Left ventricle myocardium inferior (tissue), 1 donor: ENCODE results near the gene BANP. TPM values are rescaled to one million over a fixed set of nuclear protein-coding genes. Genes with fewer than 3 reads are reported as not detected.

Source experiments
- DNase-seq: peaks from one replicate; pipeline ENCODE4 v3.0.0-alpha.2; 2020
- H3K27ac ChIP-seq: fragments of 200-600 bp; replicated peaks from 2 replicates; pipeline ENCODE4 v1.8.0; 2021
- H3K27me3 ChIP-seq: fragments of 200-600 bp; 2 replicates; pipeline ENCODE4 v1.8.0; 2021; ENCODE audit warnings: low read depth
- H3K36me3 ChIP-seq: fragments of 200-600 bp; 2 replicates; pipeline ENCODE4 v1.8.0; 2021
- H3K4me1 ChIP-seq: fragments of 200-600 bp; 2 replicates; pipeline ENCODE4 v1.8.0; 2021
- H3K4me3 ChIP-seq: fragments of 200-600 bp; 2 replicates; pipeline ENCODE4 v1.8.0; 2021; ENCODE audit warnings: mild to moderate bottlenecking, moderate library complexity
- H3K9me3 ChIP-seq: fragments of 200-600 bp; replicated peaks from 2 replicates; pipeline ENCODE4 v1.8.0; 2021
- intact Hi-C: fragments of 100-400 bp; cut with micrococcal nuclease; formaldehyde crosslinking; loops from one replicate; pipeline ENCODE4 v1.11.0; 2022
- total RNA-seq: library from RNA; stranded (reverse); fragmentation: NEBNext Ultra II Directional; extraction: Animal tissue kit (Norgen Biotek cat#: 25700); gene quantifications from one replicate; pipeline ENCODE4 v1.2.1, GENCODE V29; 2021
- TF ChIP-seq, protein P1 (sequence below): fragments of 200-600 bp; IDR thresholded peaks from 2 replicates; pipeline ENCODE4 v1.8.0; 2021; ENCODE audit warnings: antibody characterized with exemption, mild to moderate bottlenecking, borderline replicate concordance
- donor health status: DM: no; HTN: yes; CAD: no; lungs with severe emphysema.

BANP gene
- total RNA-seq, 1 donor from 2014 or later: 12.6 TPM

DNA sequence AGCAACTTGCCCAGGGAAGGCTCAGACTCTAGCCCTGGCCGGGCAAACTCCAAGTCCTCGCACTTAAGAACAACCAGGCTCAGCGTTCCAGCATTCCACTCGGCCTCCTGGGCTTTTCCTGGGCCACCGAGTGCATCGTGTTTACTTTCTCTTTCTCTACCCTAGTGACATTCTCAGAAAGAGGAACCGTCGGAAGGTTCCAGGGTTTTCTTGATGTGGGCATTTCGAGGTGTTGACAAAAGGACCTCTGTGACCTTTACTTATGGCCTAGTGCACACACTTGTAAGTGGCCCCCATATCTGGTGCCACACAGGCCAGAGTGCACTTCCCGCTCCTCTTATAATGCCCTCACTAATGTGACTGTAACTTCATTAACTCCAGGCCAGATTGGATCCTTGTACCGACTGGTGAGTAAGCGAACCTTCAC lies 3.1 kb upstream of the BANP start:
- H3K27ac ChIP-seq: no peak overlapping the region
- TF ChIP-seq, protein P1, sequence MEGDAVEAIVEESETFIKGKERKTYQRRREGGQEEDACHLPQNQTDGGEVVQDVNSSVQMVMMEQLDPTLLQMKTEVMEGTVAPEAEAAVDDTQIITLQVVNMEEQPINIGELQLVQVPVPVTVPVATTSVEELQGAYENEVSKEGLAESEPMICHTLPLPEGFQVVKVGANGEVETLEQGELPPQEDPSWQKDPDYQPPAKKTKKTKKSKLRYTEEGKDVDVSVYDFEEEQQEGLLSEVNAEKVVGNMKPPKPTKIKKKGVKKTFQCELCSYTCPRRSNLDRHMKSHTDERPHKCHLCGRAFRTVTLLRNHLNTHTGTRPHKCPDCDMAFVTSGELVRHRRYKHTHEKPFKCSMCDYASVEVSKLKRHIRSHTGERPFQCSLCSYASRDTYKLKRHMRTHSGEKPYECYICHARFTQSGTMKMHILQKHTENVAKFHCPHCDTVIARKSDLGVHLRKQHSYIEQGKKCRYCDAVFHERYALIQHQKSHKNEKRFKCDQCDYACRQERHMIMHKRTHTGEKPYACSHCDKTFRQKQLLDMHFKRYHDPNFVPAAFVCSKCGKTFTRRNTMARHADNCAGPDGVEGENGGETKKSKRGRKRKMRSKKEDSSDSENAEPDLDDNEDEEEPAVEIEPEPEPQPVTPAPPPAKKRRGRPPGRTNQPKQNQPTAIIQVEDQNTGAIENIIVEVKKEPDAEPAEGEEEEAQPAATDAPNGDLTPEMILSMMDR: no peak
- no peaks in the 10 kb centered on the region for H3K9me3 ChIP-seq
- peaks cover 22% of the 10 kb centered on the region for H3K4me1 ChIP-seq
- H3K4me3 ChIP-seq: no peak overlapping the region
- H3K36me3 ChIP-seq: peaks cover 3% of the 10 kb centered on the region
- no peaks in the 10 kb centered on the region for H3K27me3 ChIP-seq
- no peak for DNase-seq
- intact Hi-C loops: no loop called here

DNA sequence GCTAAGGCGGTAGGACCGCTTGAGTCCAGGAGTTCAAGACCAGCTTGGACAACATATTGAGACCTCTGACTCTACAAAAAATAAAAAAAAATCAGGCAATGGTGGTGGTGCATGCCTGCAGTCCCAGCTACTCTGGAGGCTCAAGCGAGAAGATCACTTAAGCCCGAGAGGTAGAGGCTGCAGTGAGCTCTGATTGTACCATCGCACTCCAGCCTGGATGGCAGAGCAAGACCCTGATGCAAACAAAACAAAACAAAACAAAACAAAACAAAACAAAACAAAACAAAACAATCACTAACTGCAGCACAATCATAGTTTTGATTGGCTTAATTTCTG lies 2.5 kb upstream of the BANP start:
- intact Hi-C loops: no loop called here

DNA sequence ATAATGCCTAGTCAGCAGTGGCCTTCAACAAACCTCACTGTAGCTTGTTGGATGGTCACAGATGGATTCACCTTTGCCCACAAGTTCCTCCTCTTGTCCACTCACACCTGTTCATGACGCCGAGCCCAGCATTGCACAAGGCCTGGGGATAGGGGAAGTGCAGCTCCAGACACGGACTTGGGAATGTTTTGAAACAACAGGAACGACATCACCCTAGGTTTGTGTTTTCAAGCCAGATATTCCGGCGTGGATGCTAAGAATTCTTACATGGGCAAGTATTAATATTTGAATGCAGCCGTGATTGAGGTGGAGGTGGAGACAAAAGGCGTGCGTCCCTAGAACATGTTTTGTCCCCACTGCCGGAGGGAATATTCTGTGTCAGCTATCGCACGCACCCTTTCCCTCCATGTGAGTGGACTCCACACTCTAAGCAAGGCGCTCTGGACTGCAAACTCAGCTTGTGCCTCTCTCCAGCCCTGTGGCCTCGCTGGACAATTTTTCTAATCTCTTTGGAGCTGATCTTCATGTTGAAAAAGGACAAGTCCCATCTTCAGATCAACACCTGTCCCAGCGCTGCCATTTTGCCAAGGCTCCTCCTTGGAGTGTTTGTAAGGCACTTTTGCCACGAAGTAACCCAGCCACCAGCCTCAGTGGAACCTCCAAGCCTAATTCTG lies 2.0 kb upstream of the BANP start:
- intact Hi-C loops: no loop called here
- H3K36me3 ChIP-seq: peaks cover 3% of the 10 kb centered on the region
- no peaks in the 10 kb centered on the region for H3K27me3 ChIP-seq
- TF ChIP-seq, protein P1: no peak
- H3K9me3 ChIP-seq: no peaks in the 10 kb centered on the region
- DNase-seq: no peak
- no peak overlapping the region for H3K27ac ChIP-seq
- no peak overlapping the region for H3K4me3 ChIP-seq
- H3K4me1 ChIP-seq: peaks cover 33% of the 10 kb centered on the region

More for the DNA sequence above, 2.5 kb upstream of the BANP start:
- DNase-seq: no peak
- Histone ChIP-seq H3K4me3 (no peak overlapping the region), H3K27ac (no peak overlapping the region), H3K36me3 (peaks cover 3% of the 10 kb centered on the region), H3K9me3 (no peaks in the 10 kb centered on the region), H3K4me1 (peaks cover 28% of the 10 kb centered on the region), H3K27me3 (no peaks in the 10 kb centered on the region)
- TF ChIP-seq, protein P1: no peak

DNA sequence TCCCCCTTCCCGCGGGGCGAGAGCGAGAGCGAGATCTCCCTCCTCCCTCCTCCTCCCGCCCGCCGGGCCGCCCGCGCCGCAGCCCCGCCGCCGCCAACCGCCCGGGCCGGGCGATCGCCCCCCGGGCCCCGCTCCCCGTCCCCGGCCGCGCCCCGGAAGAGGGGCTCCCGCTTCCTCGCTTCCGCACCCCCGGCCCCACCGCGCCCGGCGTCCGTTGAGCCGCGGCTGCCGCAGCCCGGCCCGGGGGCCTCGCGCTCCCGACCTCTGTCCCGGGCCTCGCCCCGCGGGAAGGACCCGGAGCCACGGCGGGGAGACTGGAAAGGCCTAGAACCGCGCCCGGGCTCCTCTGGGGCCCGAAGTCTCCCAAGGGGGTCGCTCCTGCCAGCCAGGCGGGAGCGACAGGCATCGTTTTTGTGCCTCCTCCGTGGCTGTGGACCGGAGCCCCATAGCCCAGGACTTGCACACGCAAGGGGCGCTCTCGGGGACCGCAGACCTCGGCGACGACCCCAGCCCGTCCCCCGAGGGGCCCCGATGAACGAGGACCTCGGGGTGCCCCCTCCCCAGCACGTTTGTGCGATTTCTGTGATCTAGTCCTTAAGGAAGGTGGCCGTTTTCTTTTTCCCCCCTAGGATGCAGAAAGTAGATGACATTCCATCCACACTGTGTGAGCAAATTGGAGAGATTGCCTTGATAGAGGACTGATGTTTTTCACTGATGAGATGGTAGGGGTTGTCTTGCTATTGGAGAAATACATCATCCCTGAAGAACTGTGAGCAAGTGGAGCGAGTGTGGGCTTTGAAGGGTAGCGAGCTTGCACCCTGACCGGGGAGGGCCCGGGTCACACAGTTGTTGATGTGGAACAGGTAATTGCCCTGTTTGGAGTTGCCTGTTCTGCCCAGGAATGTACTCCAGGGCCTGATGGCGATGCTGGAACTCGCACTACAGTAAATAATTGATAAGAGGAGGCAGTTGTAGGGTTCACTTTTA lies 611 bp downstream of the BANP start:
- Histone ChIP-seq H3K27ac (peak overlapping the region; percentile 97), H3K9me3 (no peaks in the 10 kb centered on the region), H3K4me3 (peak overlapping the region; percentile 83), H3K27me3 (no peaks in the 10 kb centered on the region), H3K36me3 (peaks cover 3% of the 10 kb centered on the region), H3K4me1 (peaks cover 52% of the 10 kb centered on the region)
- TF ChIP-seq, protein P1: no peak
- intact Hi-C loops: no loop called here
- DNase-seq: no peak

DNA sequence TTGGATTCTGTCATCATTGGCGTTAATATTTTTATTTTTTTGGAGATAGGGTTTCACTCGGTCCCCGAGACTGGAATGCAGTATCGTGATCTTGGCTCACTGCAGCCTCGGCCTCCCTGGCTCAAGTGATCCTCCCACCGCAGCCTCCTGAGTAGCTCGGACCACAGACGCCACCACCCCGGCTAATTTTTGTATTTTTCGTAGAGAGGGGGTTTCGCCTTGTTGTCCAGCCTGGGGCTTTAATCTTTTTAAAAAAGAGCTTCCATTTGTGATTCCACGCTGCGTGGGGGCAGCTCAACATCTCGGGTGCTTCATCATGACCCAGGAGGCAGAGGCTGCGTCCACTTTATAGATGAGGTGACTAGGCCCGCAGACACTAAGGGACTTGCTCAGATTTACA lies 1.5 kb downstream of the BANP start:
- intact Hi-C loops: no loop called here

More for the DNA sequence above, 1.5 kb downstream of the BANP start:
- Histone ChIP-seq H3K4me3 (peak overlapping the region; percentile 83), H3K27ac (peak overlapping the region; percentile 58), H3K9me3 (no peaks in the 10 kb centered on the region), H3K27me3 (no peaks in the 10 kb centered on the region), H3K36me3 (peaks cover 3% of the 10 kb centered on the region), H3K4me1 (peaks cover 61% of the 10 kb centered on the region)
- no peak for DNase-seq
- TF ChIP-seq, protein P1: no peak
